Left colon (tissue), 2 donors: ENCODE results near the gene NLRP5. TPM values are rescaled to one million over a fixed set of nuclear protein-coding genes. Genes with fewer than 3 reads are reported as not detected.
"Not testable (repeated sequence)": the region's sequence is repeated elsewhere in the genome, so short reads cannot be mapped to it uniquely, and the experiment has no call there.

ENCODE experiments used
- ATAC-seq: fragments of 200-7000 bp; cut with Tn5 transposase; one replicate; pipeline ENCODE4 v1.9.1; 2020; ENCODE audit warnings: mild to moderate bottlenecking, moderate library complexity
- DNase-seq, 2 donors: peaks; one replicate each; pipeline ENCODE4 v3.0.0-alpha.2; 2020
- intact Hi-C, 2 donors: fragments of 100-400 bp; cut with DNase I in 1 of 2; cut with micrococcal nuclease in 1 of 2; formaldehyde crosslinking; loops; one replicate each; pipeline versions ENCODE4 v1.11.2 to v1.14.0; 2022; cut with DNase I, micrococcal nuclease
- total RNA-seq, 2 donors: library from RNA; stranded (reverse); fragmentation: NEBNext Ultra II Directional; extraction: Animal tissue kit (Norgen Biotek cat#: 25700); gene quantifications; one replicate each; pipeline ENCODE4 v1.2.1, GENCODE V29; 2021
- donor health status: DM: no; HTN: no; CAD: no.
- donor health status: DM: yes; HTN: yes; CAD: no.

Gene NLRP5
- total RNA-seq, 2 donors from 2014 or later: not detected

GRCh38 chr19:56092685-56093631 is 106.4 kb downstream of the NLRP5 start:
- intact Hi-C loops: no loop called here
- DNase-seq: no peak

GRCh38 chr19:56094449-56094848 is 107.9 kb downstream of the NLRP5 start:
- intact Hi-C loops: no loop called here
- DNase-seq (no peak), ATAC-seq (no peak)

More at GRCh38 chr19:56092685-56093631, 106.4 kb downstream of the NLRP5 start:
- no peak for ATAC-seq

GRCh38 chr19:56096665-56097064 is 110.1 kb downstream of the NLRP5 start:
- no peak for DNase-seq
- ATAC-seq: no peak
- intact Hi-C loops: no loop called here

- ATAC-seq (no peak), DNase-seq (peak in 1 of 2 donors; percentile 5)
- intact Hi-C loops: no loop called here
Observed at GRCh38 chr19:56097306-56097705, 110.7 kb downstream of the NLRP5 start.

GRCh38 chr19:56097776-56098175 is 111.2 kb downstream of the NLRP5 start:
- ATAC-seq (no peak), DNase-seq (no peak)
- intact Hi-C loops: no loop called here

GRCh38 chr19:56098237-56098636 is 111.7 kb downstream of the NLRP5 start:
- DNase-seq, intact Hi-C loops, ATAC-seq: not testable (repeated sequence)

- DNase-seq (no peak), ATAC-seq (no peak)
- intact Hi-C loops: no loop called here
Observed at GRCh38 chr19:56098731-56099568, 112.4 kb downstream of the NLRP5 start.

- ATAC-seq (no peak), DNase-seq (no peak)
- intact Hi-C loops: no loop called here
Observed at GRCh38 chr19:56099638-56100539, 113.3 kb downstream of the NLRP5 start.

- ATAC-seq (no peak), DNase-seq (no peak)
- intact Hi-C loops: no loop called here
Observed at GRCh38 chr19:56101095-56101494, 114.5 kb downstream of the NLRP5 start.

GRCh38 chr19:56101746-56102535 is 115.4 kb downstream of the NLRP5 start:
- ATAC-seq (no peak), DNase-seq (no peak)
- intact Hi-C loops: no loop called here

GRCh38 chr19:56103027-56103614 is 116.5 kb downstream of the NLRP5 start:
- intact Hi-C loops: no loop called here
- no peak for ATAC-seq
- DNase-seq: no peak

- ATAC-seq (no peak), DNase-seq (no peak)
- intact Hi-C loops: no loop called here
Observed at GRCh38 chr19:56104423-56104822, 117.8 kb downstream of the NLRP5 start.

GRCh38 chr19:56105090-56105701 is 118.6 kb downstream of the NLRP5 start:
- DNase-seq: peak; percentile 89 to 90
- peak; percentile 74 for ATAC-seq
- intact Hi-C loops: no loop called here

GRCh38 chr19:56105831-56106396 is 119.3 kb downstream of the NLRP5 start:
- ATAC-seq: peak; percentile 1
- DNase-seq, intact Hi-C loops: not testable (repeated sequence)

- ATAC-seq (peak; percentile 62), DNase-seq (peak; percentile 76 to 90)
- intact Hi-C loops: no loop called here
Observed at GRCh38 chr19:56106397-56106849, 119.8 kb downstream of the NLRP5 start.

GRCh38 chr19:56106993-56107392 is 120.4 kb downstream of the NLRP5 start:
- DNase-seq: no peak
- no peak for ATAC-seq
- intact Hi-C loops: no loop called here
